CD4-positive, alpha-beta T cell treated with Interleukin-2 at 100 ng/mL for 4 hours (primary cell): ENCODE data around the gene UROS.

ENCODE experiments used
- DNase-seq: peaks from one replicate; pipeline ENCODE4 v3.0.0-alpha.2; 2020; ENCODE audit warnings: low spot score

UROS gene

GRCh38 chr10:125788156-125789034 is 34.7 kb downstream of the UROS start:
- peak; percentile 2 for DNase-seq

- no peak for DNase-seq
Observed at GRCh38 chr10:125785791-125786190, 37.3 kb downstream of the UROS start.

GRCh38 chr10:125783957-125784356 is 39.1 kb downstream of the UROS start:
- DNase-seq, result no peak

GRCh38 chr10:125783408-125783807 is 39.6 kb downstream of the UROS start:
- no peak for DNase-seq

- no peak for DNase-seq
Observed at GRCh38 chr10:125782616-125783015, 40.4 kb downstream of the UROS start.

- DNase-seq, result no peak
Observed at GRCh38 chr10:125782054-125782453, 41.0 kb downstream of the UROS start.

GRCh38 chr10:125781374-125781773 is 41.7 kb downstream of the UROS start:
- DNase-seq, result no peak

GRCh38 chr10:125779403-125780327 is 43.4 kb downstream of the UROS start:
- no peak for DNase-seq

GRCh38 chr10:125778556-125778955 is 44.5 kb downstream of the UROS start:
- no peak for DNase-seq

GRCh38 chr10:125777806-125778205 is 45.3 kb downstream of the UROS start:
- DNase-seq, result no peak

GRCh38 chr10:125775491-125776106 is 47.5 kb downstream of the UROS start, which contains the start of gene MMP21:
TSS of gene MMP21 (minus strand) at chr10:125775821. CDS start at chr10:125775821, 0 bp downstream.
- no peak for DNase-seq

- DNase-seq, result no peak
Observed at GRCh38 chr10:125774581-125775191, 48.4 kb downstream of the UROS start.

- DNase-seq, result no peak
Observed at GRCh38 chr10:125773687-125774543, 49.1 kb downstream of the UROS start.

- DNase-seq, result no peak
Observed at GRCh38 chr10:125772864-125773180, 50.2 kb downstream of the UROS start.

- no peak for DNase-seq
Observed at GRCh38 chr10:125772112-125772863, 50.8 kb downstream of the UROS start.

GRCh38 chr10:125770844-125771243 is 52.2 kb downstream of the UROS start:
- DNase-seq, result no peak

GRCh38 chr10:125769175-125769574 is 53.9 kb downstream of the UROS start:
- no peak for DNase-seq

GRCh38 chr10:125768219-125768855 is 54.7 kb downstream of the UROS start:
- DNase-seq, result no peak

- DNase-seq, result no peak
Observed at GRCh38 chr10:125766511-125766910, 56.5 kb downstream of the UROS start.

GRCh38 chr10:125765835-125766234 is 57.2 kb downstream of the UROS start:
- DNase-seq, result no peak
